Fibroblast of villous mesenchyme (primary cell): ENCODE results near the gene PKIB. TPM values are rescaled to one million over a fixed set of nuclear protein-coding genes. Genes with fewer than 3 reads are reported as not detected.

ENCODE experiments used
- DNase-seq: peaks from one replicate; pipeline ENCODE4 v3.0.0-alpha.2; 2010; ENCODE audit warnings: low read depth
- H3K4me3 ChIP-seq: 2 replicates; pipeline ENCODE4 v1.5.1; 2011; ENCODE audit warnings: low read depth, mild to moderate bottlenecking, low read length
- total RNA-seq: library from RNA; depleted of rRNA; stranded (reverse); fragments of >200 nt; gene quantifications from 2 replicates; pipeline ENCODE4 v1.2.3, GENCODE V29; 2012
- TF ChIP-seq, protein P1 (sequence below): IDR thresholded peaks from 2 replicates; pipeline ENCODE4 v1.5.1; 2012; ENCODE audit warnings: low read depth, mild to moderate bottlenecking, low read length; ENCODE audit not compliant: insufficient read depth

Gene PKIB
- total RNA-seq, 1 donor: 13.8 TPM

DNA sequence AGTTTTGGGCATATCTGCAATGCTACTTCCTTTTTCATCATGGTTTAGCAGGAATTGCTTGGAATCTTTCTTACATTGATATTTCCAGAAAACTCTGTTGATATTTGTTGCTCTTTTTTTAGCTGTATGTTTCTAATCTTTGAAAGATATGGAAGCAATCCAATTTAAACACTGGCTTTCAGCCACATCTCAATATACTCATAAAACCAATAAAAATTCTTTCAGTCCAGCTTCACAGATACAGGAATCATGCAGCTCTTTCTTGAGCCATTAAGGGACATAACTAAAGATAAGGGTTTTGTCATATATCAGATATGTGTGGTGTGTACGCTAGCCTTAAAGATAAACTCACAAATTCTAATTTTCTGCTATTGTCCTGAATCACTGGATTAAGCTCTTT, 47.4 kb downstream of the PKIB start:
- peak; percentile 82 for DNase-seq
- TF ChIP-seq, protein P1, sequence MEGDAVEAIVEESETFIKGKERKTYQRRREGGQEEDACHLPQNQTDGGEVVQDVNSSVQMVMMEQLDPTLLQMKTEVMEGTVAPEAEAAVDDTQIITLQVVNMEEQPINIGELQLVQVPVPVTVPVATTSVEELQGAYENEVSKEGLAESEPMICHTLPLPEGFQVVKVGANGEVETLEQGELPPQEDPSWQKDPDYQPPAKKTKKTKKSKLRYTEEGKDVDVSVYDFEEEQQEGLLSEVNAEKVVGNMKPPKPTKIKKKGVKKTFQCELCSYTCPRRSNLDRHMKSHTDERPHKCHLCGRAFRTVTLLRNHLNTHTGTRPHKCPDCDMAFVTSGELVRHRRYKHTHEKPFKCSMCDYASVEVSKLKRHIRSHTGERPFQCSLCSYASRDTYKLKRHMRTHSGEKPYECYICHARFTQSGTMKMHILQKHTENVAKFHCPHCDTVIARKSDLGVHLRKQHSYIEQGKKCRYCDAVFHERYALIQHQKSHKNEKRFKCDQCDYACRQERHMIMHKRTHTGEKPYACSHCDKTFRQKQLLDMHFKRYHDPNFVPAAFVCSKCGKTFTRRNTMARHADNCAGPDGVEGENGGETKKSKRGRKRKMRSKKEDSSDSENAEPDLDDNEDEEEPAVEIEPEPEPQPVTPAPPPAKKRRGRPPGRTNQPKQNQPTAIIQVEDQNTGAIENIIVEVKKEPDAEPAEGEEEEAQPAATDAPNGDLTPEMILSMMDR: no peak
- no peak overlapping the region for H3K4me3 ChIP-seq

DNA sequence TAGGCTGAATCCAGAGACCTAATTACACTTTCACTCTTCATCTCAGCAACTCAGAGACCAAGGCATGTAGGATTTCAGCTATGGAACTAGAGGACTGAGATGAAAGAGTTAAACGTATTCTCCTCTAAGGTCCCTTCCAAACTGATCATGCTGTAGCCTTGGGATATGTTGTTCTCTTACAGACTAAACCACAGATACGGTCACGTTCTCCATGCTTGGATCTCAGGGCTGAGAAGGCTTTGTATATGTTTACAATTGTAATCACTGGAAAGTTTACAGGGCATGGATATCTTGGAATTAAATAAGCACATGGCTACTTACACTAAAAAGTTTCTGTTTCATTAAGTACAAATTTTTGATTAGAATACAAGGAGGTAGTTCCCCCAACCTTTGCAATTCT, 50.1 kb downstream of the PKIB start:
- TF ChIP-seq, protein P1: no peak
- no peak overlapping the region for H3K4me3 ChIP-seq
- peak; percentile 77 for DNase-seq

DNA sequence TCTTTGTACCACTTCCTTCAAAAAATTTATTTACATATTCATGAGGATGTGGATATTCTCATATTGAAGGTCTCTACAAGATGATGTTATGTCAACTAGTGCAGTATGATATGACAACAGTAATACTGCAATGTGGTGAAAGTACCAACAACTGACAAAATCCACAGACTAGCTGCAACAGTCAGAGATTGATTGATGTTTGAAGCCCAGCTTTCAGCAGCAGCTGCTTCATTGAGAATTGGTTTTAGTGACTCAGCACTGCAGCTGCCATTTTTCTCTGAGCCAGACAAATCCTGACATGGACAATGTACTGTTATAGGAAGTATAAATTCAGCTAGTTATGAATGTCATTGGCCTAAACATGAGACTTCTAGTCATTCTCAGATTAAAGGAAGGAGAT, 53.8 kb downstream of the PKIB start:
- TF ChIP-seq, protein P1: no peak
- no peak for DNase-seq
- H3K4me3 ChIP-seq: no peak overlapping the region

DNA sequence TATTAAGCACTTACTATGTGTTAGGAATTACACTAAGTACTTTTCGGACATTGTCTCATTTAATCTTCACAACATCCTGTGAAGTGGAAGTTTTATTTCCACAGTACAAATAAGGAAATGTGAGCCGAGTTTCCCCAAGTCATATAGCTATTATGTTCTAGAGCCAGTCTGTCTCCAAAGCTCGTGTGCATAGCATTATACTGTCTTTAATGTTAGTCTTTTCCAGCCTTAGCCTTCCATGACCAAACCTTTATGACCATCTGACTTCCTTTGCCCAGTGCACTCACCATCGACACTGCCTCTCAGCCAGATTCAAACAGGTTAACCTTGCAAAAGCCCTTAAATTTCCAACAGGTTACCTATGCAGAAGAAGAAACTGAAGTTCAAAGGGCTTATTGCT, 55.7 kb downstream of the PKIB start:
- no peak for DNase-seq

DNA sequence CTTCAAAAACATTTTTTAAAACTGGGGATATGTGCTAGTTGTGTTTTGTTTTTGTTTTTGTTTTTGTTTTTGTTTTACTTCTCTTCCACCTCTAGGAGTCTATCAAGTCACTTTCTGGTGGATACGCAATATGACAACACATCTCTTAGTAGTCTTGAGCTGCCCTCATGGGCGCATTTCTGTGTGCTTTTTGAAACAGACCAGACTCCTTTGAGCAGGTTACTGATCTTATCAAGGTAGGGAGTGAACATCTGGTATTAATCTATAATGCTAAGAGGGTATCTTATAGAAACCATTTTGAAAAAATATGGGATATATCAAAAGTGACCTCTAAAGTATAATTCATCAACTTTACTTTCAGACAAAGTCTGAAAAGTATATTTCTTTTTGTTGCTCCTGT, 56.2 kb downstream of the PKIB start:
- TF ChIP-seq, protein P1: no peak
- no peak overlapping the region for H3K4me3 ChIP-seq
- no peak for DNase-seq

More for the DNA sequence above, 55.7 kb downstream of the PKIB start:
- TF ChIP-seq, protein P1: no peak
- no peak overlapping the region for H3K4me3 ChIP-seq

DNA sequence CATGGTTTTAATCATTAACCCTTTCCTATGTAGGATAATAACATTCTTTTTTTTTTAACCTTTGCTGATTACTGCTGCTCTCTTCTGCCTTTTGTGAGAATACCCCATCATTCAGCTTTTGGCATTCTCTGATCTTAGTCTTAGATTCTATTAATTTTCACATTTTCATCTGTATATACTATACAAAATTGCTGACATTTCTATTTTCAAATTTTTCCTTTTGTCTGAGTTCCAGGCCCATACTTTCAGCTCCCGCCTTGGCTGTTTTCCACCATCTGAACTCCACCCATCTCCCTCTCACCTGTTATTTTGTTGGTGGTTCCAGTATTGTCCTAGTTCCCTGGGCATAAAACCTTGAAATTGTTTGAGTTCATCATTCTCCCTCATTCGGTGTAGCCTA, 59.2 kb downstream of the PKIB start:
- no peak for DNase-seq
- TF ChIP-seq, protein P1: no peak
- H3K4me3 ChIP-seq: no peak overlapping the region

DNA sequence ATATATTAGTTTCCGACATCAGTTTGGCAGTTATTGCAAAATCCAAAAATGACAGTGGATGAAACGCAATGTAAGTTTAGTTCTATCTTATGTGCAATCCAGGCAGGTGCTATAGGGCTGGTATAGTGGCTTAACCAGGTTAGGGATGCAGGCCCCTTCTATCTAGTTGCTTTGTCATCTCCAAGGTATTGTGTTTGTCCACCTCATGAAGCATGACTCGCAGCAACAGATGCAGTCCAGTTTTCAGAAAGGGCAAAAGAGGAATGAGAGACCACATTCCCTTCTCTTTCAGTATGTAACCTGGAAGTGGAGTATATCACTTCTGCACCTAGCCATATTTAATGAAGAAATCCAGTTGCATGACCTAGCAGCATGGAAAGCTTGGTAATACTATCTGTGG, 59.7 kb downstream of the PKIB start:
- DNase-seq: no peak
- no peak overlapping the region for H3K4me3 ChIP-seq
- TF ChIP-seq, protein P1: no peak
